Measurements from ENCODE around the gene SOX6.

DNA sequence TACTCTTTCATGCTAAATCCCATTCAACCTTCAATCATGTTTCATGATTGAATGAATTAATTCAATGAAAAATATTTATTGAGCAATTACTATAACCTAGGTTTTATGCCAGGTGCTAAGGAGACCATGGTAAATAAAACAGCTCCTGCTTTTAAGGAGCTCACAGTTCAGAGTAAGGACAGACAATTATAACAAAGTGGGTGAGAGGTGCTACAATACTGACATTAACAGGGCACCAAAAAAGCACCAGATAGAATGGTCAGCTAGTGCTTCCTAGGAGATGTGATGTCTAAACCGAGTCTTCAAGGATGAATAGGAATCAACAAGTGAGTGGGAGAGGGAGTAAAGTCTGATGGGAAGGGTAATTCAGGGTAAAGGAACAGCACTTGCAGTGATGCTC lies 366.7 kb downstream of the SOX6 start:
- TF ChIP-seq, protein P1, sequence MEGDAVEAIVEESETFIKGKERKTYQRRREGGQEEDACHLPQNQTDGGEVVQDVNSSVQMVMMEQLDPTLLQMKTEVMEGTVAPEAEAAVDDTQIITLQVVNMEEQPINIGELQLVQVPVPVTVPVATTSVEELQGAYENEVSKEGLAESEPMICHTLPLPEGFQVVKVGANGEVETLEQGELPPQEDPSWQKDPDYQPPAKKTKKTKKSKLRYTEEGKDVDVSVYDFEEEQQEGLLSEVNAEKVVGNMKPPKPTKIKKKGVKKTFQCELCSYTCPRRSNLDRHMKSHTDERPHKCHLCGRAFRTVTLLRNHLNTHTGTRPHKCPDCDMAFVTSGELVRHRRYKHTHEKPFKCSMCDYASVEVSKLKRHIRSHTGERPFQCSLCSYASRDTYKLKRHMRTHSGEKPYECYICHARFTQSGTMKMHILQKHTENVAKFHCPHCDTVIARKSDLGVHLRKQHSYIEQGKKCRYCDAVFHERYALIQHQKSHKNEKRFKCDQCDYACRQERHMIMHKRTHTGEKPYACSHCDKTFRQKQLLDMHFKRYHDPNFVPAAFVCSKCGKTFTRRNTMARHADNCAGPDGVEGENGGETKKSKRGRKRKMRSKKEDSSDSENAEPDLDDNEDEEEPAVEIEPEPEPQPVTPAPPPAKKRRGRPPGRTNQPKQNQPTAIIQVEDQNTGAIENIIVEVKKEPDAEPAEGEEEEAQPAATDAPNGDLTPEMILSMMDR (IDR thresholded peaks at IDR 0.05): no peak
- TF ChIP-seq EZH2phosphoT487 (IDR thresholded peaks at IDR 0.05) (no peak), EZH2 (IDR thresholded peaks at IDR 0.05) (no peak)
